ENCODE measurements around the gene SH3BGR.

DNA sequence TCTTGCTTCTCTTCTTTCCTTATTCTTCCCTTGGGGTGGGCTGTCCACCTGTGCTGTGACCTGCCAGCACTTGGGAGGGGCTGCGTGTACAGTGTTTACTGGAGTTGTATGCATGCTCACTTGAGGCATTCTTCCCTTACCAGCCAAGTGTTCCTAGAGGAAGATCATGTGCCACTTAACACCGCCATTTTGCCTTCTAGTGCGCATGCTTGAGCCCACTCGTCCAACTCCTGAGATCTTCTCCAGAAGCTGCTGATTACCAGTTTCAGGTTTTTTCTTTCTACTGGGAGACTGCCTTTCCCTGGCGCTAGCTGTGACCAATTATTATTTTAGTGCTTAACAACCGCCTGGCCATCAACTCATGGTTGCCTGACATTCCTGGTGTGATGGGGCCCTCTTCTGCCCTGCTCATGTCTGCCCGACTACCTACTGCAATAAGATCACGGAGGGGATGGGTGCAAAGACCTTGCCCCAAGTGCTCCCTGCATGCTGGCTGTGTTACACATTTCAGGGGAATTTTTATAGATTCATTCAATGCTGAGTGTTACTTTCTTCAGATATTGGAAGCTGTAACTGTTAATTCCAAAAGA is 86.8 kb downstream of the SH3BGR start:
- TF ChIP-seq CTCF (IDR thresholded peaks at IDR 0.05; ENCODE audit: low read depth, low read length, poor library complexity, severe bottlenecking) (no peak), EZH2phosphoT487 (IDR thresholded peaks at IDR 0.05; ENCODE audit: borderline replicate concordance, low read length) (no peak)
